K562 (cell line): Measurements from ENCODE around the gene NUP98. TPM values are rescaled to one million over a fixed set of nuclear protein-coding genes. Genes with fewer than 3 reads are reported as not detected.

ENCODE experiments used
- ARID2 ChIP-seq: fragments of 450-650 bp; IDR thresholded peaks from 2 replicates; pipeline ENCODE4 v1.6.1; 2017; ENCODE audit warnings: antibody characterized with exemption, mild to moderate bottlenecking
- BRD9 ChIP-seq: fragments of 450-650 bp; IDR thresholded peaks from 2 replicates; pipeline ENCODE4 v1.6.1; 2018; ENCODE audit warnings: low read depth; ENCODE audit not compliant: partially characterized antibody
- CTCF ChIP-seq, 3 experiments: IDR thresholded peaks in 2 of 3; conservative IDR thresholded peaks in 1 of 3; 2 replicates each; pipeline ENCODE4 v1.5.1; 2011 to 2012; ENCODE audit warnings: low read length in 3 of 3, mild to moderate bottlenecking in 3 of 3, control low read depth in 2 of 3, improper control_type of control experiment in 1 of 3, inconsistent platforms in 1 of 3, low read depth in 1 of 3, mixed read lengths in 1 of 3, moderate library complexity in 1 of 3; ENCODE audit not compliant: insufficient read depth in 2 of 3
- EP400 ChIP-seq: fragments of 450-650 bp; IDR thresholded peaks from 2 replicates; pipeline ENCODE4 v1.6.1; 2017; ENCODE audit warnings: antibody characterized with exemption, mild to moderate bottlenecking, moderate library complexity
- ESRRA ChIP-seq: fragments of 450-650 bp; IDR thresholded peaks from 2 replicates; pipeline ENCODE4 v1.6.1; 2014; ENCODE audit warnings: low read depth, mild to moderate bottlenecking, moderate library complexity, borderline replicate concordance
- KLF13 ChIP-seq: fragments of 450-650 bp; IDR thresholded peaks from 2 replicates; pipeline ENCODE4 v1.6.1; 2016; ENCODE audit warnings: missing genetic modification characterization, low read depth, mild to moderate bottlenecking, missing compliant biosample characterization, moderate library complexity, borderline replicate concordance
- MNT ChIP-seq, 2 experiments: fragments of 450-650 bp; conservative IDR thresholded peaks; 2 replicates each; pipeline ENCODE4 v1.6.1; 2017; ENCODE audit warnings: mild to moderate bottlenecking in 2 of 2, moderate library complexity in 2 of 2
- PTTG1 ChIP-seq: fragments of 450-650 bp; IDR thresholded peaks from 2 replicates; pipeline ENCODE4 v1.6.1; 2016; ENCODE audit warnings: low read depth, mild to moderate bottlenecking, missing genetic modification characterization, missing compliant biosample characterization
- RAD21 ChIP-seq, 2 experiments: fragments of 250-450 bp in 1 of 2; fragments of 450-650 bp in 1 of 2; sonication (Bioruptor Pico) in 1 of 2; formaldehyde crosslinking in 1 of 2; IDR thresholded peaks in 1 of 2; conservative IDR thresholded peaks in 1 of 2; 2 replicates each; pipeline versions ENCODE4 v1.4.0 to v1.8.0; 2020 to 2022; ENCODE audit warnings: mild to moderate bottlenecking in 2 of 2, moderate library complexity in 1 of 2
- RAD51 ChIP-seq: fragments of 450-650 bp; IDR thresholded peaks from 2 replicates; pipeline ENCODE4 v1.7.1; 2016; ENCODE audit warnings: low read depth, mild to moderate bottlenecking, borderline replicate concordance
- SMARCA4 ChIP-seq: fragments of 450-650 bp; IDR thresholded peaks from 2 replicates; pipeline ENCODE4 v1.6.1; 2016
- SMC3 ChIP-seq: conservative IDR thresholded peaks from 2 replicates; pipeline ENCODE4 v1.6.1; 2011; ENCODE audit warnings: low read depth, low read length, improper control_type of control experiment; ENCODE audit not compliant: insufficient read depth
- TEAD1 ChIP-seq, 2 experiments: fragments of 450-650 bp in 1 of 2; sonication (generic) in 1 of 2; formaldehyde crosslinking; IDR thresholded peaks; 2 replicates each; pipeline versions ENCODE4 v1.4.0 to v1.8.0; 2020 to 2022; ENCODE audit warnings: mild to moderate bottlenecking in 2 of 2, missing genetic modification reagents in 1 of 2
- TEAD4 ChIP-seq, 2 experiments: sonication (generic) in 1 of 2; formaldehyde crosslinking in 1 of 2; IDR thresholded peaks; 2 replicates each; pipeline versions ENCODE4 v1.6.1 to v1.8.0; 2012 to 2022; ENCODE audit warnings: borderline replicate concordance in 1 of 2, inconsistent platforms in 1 of 2, low read length in 1 of 2, mild to moderate bottlenecking in 1 of 2, missing genetic modification reagents in 1 of 2
- USF1 ChIP-seq: sonication (generic); formaldehyde crosslinking; IDR thresholded peaks from 2 replicates; pipeline ENCODE4 v1.9.0; 2022; ENCODE audit warnings: mild to moderate bottlenecking, missing genetic modification reagents
- ZEB2 ChIP-seq: fragments of 450-650 bp; IDR thresholded peaks from 2 replicates; pipeline ENCODE4 v1.6.1; 2016
- ZNF444 ChIP-seq: fragments of 250-450 bp; sonication (Bioruptor Pico); IDR thresholded peaks from 2 replicates; pipeline ENCODE4 v1.4.0; 2020; ENCODE audit warnings: mild to moderate bottlenecking, moderate library complexity
- polyA plus RNA-seq, 8 experiments: library from polyadenylated mRNA; depleted of rRNA in 4 of 8; stranded (reverse) in 5 of 8; unstranded in 3 of 8; fragments of >200 nt; fragmentation: Nextera tagmentation in 2 of 8; fragmentation: Illumina TruSeq in 1 of 8; extraction: Ambion mirVana in 2 of 8; extraction: Trizol in 1 of 8; gene quantifications; 2 replicates each; pipeline versions ENCODE4 v1.2.1 to v1.2.3, GENCODE V29; 2011 to 2014; ENCODE audit warnings: inconsistent platforms in 1 of 8, missing spikeins in 1 of 8
- total RNA-seq, 7 experiments: library from RNA; depleted of rRNA in 6 of 7; stranded (reverse); fragments of >200 nt in 6 of 7; fragmentation: Illumina TruSeq in 2 of 7; extraction: Trizol in 2 of 7; gene quantifications; 2 replicates each; pipeline versions ENCODE4 v1.2.1 to v1.2.3, GENCODE V29; 2011 to 2021; ENCODE audit warnings: low replicate concordance in 1 of 7

The NUP98 gene
- total and polyA plus RNA-seq, 9 of the 15 experiments (the other 6 are each of a cell fraction or from before 2014, with no cell fraction given): 45.1 to 196 (median 130) TPM

DNA sequence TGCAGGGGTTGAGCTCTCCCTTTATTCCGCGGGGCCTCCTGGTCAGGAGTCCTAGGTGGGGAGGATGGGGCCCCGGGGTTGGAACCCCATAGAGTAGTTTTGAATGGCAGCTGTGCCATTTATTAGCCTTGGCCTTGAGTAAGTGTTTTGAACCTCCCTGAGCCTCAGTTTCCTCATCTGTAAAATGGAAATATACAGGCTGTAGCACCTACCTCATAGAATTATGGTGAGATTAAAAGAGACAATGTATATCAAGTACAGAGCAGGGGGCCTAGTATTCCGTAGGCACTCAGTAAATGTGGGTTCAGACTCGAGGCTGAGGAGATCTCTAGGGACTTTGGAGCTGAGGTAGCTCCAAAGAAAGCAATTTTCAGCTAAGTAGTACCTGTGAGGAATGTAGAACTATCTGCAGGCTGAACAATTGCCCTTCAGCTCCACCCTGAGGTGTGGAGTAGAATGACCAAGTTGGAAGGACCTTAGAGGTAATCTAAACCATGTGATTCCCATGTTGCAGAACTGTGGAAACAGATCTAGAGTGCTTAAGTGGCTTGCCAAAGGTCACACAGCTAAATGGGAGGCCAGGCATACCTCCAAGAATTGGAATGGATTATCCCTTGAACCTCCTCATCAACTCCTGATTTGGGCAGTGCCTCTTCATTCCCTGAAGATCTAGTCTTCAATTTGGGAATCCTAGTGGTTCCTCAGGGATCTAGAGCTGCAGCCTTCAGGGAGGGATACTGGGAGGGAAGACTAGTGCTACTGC lies 11.7 kb upstream of the NUP98 start (continued):
- TF ChIP-seq CTCF (IDR thresholded peaks at IDR 0.05 in 2 of 3, conservative IDR thresholded peaks at IDR 0.05 in 1 of 3; ENCODE audit: insufficient read depth in 2 of 3, low read depth in 1 of 3, low read length in 3 of 3) (peak; percentile 52 to 71 (median 65)), SMARCA4 (peak; percentile 59), BRD9 (peak; percentile 35), MNT (conservative IDR thresholded peaks at IDR 0.05) (peak in 1 of 2 experiments; percentile 15; a peak in 2 of 4 replicates), ZEB2 (peak; percentile 74), ESRRA (peak; percentile 35; the same call in 1 of the 2 replicates), ARID2 (peak; percentile 59; the same call in 1 of the 2 replicates), SMC3 (peak; percentile 41; the same call in 1 of the 2 replicates), RAD51 (peak; percentile 30; the same call in 1 of the 2 replicates), KLF13 (tag) (no peak), EP400 (peak; percentile 22; the same call in 1 of the 2 replicates), USF1 (CRISPR knock-in tag) (peak; percentile 63), PTTG1 (tag) (no peak), RAD21 (CRISPR knock-in tag; conservative IDR thresholded peaks at IDR 0.05 in 1 of 2, IDR thresholded peaks at IDR 0.05 in 1 of 2) (peak; percentile 47 to 77), TEAD4 (IDR thresholded peaks at IDR 0.05; ENCODE audit: low read length) (peak; percentile 57), TEAD4 (CRISPR knock-in tag; IDR thresholded peaks at IDR 0.05; ENCODE audit: borderline replicate concordance) (no peak; the same call in 1 of the 2 replicates), TEAD1 (CRISPR knock-in tag; IDR thresholded peaks at IDR 0.05) (peak in 1 of 2 experiments; percentile 54; a peak in 1 of 4 replicates), ZNF444 (CRISPR knock-in tag) (no peak)
